GM18498 (cell line): ENCODE data around the gene SURF1.
A peak's percentile ranks its signal among the peaks of the same experiment; 100 is the strongest.

Experiments used
- ATAC-seq: cut with Tn5 transposase; IDR thresholded peaks from one replicate; pipeline ENCODE4 v1.9.1; 2021; ENCODE audit warnings: mild to moderate bottlenecking, moderate library complexity; ENCODE audit not compliant: unreplicated experiment

SURF1 gene

GRCh38 chr9:133366435-133366834 lies 10.1 kb upstream of the SURF1 start:
- no peak for ATAC-seq

DNA sequence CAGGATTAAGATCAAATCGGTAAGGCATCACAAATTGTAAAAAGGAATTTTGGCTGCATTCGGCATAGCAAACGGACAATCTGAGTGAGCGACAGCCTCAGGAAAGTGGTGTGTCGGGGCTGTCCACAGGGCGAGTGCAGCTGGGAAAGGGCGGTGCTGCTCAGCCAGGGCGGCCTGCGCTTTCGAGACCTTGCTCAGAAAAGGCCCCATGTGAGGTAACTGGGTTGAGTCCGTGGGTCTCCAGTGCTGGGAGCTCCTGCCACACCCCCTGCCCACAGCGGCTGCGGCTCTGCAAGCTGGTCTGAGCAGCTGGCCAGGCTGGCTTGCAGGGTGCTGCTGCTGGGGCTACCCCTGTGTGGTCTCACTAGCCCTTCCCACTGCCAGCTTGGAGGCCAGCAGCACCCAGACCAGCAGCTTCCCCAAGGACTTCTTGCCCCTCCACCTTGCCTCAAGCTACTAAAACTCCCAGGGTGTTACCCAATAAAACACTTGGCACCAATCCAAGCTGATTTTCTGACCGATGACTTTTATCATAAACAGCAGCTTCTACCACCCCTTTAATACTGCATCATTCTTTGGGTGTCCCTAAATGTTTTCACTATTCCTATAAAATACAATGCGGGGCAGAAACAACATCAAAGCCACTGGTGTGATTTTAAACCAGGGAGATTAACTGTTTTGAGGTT lies 6.2 kb upstream of the SURF1 start:
- ATAC-seq = no peak

DNA sequence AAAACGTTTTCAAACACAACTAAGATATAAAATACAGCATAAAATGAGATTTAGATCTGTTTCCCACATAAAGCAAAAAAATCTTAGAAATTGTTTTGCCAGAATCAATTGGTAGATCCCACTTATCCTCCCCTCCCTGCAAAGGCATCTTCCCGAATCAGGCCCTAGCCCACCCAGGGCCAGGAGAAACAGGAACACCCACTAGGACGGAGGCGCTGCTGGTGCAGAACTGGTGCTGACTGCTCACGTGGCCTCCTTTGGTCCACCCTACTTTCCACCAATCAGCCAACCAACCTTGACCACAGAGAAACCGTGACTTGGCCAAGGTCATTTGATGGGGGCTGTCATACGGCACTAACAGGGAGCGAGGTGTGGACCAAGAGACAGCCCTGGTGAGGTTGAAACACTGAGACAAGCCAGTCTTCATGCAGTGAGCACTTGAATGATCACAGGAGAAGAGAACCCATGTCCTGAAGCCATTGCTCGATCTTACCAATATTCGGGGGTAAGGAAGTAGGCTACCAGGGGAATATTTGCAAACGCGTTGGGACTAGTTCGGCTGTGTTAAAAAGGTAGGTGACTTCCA lies 5.3 kb upstream of the SURF1 start:
- no peak for ATAC-seq

GRCh38 chr9:133360400-133361393 lies 4.4 kb upstream of the SURF1 start:
- ATAC-seq = no peak

DNA sequence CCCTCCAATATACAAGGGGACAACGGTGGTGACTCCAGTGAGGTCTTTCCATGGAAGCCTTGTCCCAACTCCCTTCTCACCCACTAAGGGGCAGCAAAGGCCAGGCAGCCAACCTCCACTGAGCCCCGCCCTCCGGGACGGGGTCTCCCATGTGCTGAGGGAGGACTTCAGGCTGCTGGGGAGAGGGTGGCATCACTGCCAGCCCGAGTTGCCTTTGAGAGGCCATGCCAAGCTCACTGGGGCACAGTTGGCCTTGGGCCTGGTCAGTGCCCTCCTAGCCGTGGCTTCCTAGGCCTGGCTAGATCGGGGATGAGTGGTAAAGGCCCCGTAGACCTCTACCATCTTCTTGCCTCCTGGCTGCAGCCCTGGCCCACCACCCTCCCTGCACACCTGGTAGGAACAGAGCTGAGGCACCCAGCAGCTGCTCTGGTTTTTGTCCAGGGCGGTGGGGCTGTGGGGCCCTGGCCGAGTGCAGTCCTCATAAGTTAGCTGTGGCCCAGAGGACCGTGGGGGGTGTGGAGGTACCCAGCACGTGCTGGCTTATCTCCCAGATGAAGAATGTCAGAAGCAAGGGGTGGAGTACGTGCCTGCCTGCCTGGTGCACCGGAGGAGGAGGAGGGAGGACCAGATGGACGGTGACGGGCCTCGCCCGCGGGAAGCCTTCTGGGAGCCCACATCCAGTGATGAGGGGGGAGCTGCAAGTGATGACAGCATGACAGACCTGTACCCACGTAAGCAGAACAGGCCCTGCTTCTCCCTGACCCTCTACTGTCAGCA lies 3.3 kb upstream of the SURF1 start:
- no peak for ATAC-seq

GRCh38 chr9:133357656-133358055 lies 1.4 kb upstream of the SURF1 start:
- ATAC-seq = no peak

DNA sequence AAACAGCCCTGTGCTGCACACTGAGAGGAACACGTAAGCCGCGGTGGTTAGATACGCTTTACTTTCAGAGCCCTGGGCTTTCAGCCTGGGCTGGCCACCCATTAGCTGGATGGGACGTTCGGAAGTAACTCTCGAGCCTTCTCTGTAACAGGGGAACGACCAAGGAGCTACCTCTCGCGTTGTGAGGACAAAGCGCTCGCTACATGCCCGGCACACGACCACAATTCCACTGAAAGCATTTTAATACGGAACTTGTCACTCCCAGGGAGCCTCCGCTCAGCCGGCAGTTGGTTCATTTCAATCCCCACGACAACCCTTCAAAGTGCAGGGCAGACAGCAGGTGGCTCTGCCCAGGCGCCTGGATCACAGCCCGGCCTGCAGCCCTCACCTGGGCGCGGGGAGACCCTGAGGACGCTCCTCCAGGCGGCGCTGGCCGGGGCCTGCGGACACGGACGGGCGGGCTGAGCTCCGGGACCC lies 368 bp downstream of the SURF1 start:
- ATAC-seq = peak; percentile 32

GRCh38 chr9:133354766-133355165 lies 1.5 kb downstream of the SURF1 start:
- no peak for ATAC-seq

GRCh38 chr9:133353548-133353947 lies 2.7 kb downstream of the SURF1 start:
- no peak for ATAC-seq

DNA sequence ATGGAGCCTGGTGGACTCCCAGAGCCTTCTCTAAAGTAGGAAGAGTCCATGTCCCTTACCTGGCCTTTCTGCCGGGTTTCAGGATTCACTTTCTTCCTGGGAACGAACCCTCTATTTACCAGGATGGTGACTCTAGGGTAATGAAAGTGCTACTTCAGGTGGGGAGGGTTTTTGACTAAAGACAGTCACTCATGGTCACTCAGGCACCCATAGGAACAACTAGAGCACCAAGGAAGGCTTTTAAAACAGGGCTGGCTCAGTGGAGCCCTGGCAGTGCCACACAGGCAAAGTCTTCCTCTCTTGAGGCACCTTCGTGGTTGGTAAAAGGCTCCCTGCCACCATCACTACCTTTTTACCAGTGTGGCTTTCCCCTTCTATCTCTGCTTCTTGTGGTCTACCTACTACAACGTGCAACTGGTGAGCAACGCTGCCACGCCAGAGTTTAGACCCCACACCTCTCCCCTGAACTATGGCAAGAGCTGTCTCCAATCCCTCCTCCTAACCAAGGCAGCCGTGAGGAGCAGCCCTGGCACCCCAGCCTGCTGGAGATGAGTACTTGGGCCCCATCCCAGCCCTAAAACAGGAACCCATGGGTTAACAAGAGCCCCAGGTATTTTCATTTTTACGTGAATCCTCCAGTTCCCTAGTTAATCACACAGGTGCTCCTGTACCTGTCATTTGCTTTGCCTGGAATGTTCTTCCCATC lies 3.5 kb downstream of the SURF1 start:
- no peak for ATAC-seq

GRCh38 chr9:133351908-133352634 lies 4.2 kb downstream of the SURF1 start:
- ATAC-seq = no peak

DNA sequence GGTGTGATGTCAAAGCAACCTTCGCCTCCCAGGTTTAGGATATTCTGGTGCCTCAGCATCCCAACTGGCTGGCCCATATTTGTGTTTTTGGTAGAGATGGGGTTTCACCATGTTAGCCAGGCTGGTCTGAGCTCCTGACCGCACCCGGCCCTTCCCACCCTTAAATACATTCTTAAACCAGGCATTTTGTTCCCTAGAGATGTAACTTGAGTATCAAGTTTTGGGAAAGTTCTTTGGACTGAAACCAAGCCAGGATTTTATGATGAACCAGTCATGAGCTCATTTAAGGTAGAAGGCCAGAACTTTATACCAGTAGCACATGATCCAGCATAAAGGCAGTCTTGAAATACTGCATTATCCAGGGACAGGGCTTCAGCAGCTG lies 4.8 kb downstream of the SURF1 start:
- ATAC-seq = no peak

DNA sequence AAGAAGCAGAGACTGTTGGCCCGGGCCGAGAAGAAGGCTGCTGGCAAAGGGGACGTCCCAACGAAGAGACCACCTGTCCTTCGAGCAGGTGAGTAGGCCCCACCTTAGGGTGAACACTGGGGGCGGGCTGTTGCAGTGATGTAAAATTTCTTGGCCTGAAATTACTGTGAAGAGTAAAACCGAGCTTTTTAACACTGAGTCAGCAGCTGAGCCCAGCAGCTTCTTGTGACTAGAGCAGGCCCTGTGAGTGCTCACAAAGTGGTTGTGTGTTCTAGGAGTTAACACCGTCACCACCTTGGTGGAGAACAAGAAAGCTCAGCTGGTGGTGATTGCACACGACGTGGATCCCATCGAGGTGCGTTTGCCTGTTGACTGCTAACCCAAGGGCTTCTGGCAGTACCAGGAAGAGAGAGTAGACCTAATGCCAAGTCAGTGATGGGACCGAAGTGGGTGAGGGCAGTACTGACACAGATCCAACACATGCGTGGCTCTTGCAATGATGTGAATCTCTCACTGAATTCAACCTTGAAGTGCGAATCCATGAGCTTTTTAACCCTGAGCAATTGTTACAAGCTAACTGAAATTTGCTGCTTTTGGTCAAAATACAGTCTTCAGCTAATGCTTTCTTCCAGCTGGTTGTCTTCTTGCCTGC lies 6.2 kb downstream of the SURF1 start:
- no peak for ATAC-seq

GRCh38 chr9:133348718-133349573 lies 7.3 kb downstream of the SURF1 start:
- no peak for ATAC-seq

DNA sequence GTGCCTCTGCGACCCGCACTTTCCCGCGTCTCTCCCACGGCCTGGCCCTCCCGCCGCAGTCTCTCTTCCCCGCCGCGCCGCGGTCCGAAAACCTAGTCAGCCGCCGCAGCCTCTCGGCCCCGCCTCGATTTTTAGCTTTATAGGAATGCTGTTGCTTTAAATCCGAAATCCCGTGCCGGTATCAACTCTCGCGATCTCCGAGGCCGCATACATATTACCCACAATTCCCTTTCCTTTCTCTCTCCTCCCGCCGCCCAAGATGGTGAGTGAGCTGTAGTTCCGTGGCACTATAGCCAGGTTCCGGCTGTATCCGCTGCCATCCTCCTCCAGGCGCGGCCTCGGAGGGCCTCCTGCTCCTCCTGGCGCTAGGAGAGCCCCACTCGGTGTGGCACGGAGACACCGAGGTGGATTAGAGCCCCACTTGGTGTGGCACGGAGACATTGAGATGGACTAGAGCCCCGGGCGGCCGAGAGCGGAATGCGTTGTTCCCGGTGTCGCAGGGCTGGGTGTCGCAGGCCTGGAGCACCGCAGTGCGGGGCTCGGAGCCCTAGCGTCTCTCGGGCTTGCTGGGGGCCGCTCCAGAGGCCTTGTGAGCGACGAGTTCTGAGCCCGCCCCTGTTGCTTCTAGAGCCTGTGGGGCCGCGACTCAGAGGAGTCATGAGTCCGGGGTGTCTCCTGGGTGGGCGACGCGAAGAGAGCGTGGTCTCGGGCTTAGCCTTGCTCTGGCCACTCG lies 8.1 kb downstream of the SURF1 start, which contains the start of the genes MED22 and RPL7A:
TSS of gene MED22 (minus strand) at position 147 of the 733 bp plus-strand sequence. CDS start 1,469 bp downstream, outside the sequence.
TSS of gene RPL7A (plus strand) at position 234 of the 733 bp plus-strand sequence. CDS start at position 260, 26 bp downstream.
- peak; percentile 70 for ATAC-seq

GRCh38 chr9:133347515-133347984 lies 8.7 kb downstream of the SURF1 start:
- ATAC-seq = peak; percentile 35
